Osteocyte (in vitro differentiated cells): ENCODE measurements around the gene TFAP2B. TPM values are rescaled to one million over a fixed set of nuclear protein-coding genes. Genes with fewer than 3 reads are reported as not detected.

Source experiments
- DNase-seq: peaks from one replicate; pipeline ENCODE4 v3.0.0; 2021; ENCODE audit warnings: mixed read lengths; ENCODE audit not compliant: unreplicated experiment; ENCODE audit errors: extremely low spot score
- H3K27ac Mint-ChIP-seq: one replicate; pipeline ENCODE4 v1.8.0; 2021; ENCODE audit warnings: mild to moderate bottlenecking, mixed read lengths; ENCODE audit not compliant: unreplicated experiment
- H3K27me3 Mint-ChIP-seq: one replicate; pipeline ENCODE4 v1.8.0; 2021; ENCODE audit warnings: mixed read lengths; ENCODE audit not compliant: unreplicated experiment
- H3K36me3 Mint-ChIP-seq: one replicate; pipeline ENCODE4 v1.8.0; 2021; ENCODE audit warnings: mixed read lengths; ENCODE audit not compliant: unreplicated experiment
- H3K4me1 Mint-ChIP-seq: one replicate; pipeline ENCODE4 v1.8.0; 2021; ENCODE audit warnings: mixed read lengths; ENCODE audit not compliant: unreplicated experiment
- H3K4me3 Mint-ChIP-seq: one replicate; pipeline ENCODE4 v1.8.0; 2021; ENCODE audit warnings: mild to moderate bottlenecking, moderate library complexity, mixed read lengths; ENCODE audit not compliant: unreplicated experiment
- H3K9me3 Mint-ChIP-seq: one replicate; pipeline ENCODE4 v1.8.0; 2021; ENCODE audit warnings: mixed read lengths; ENCODE audit not compliant: unreplicated experiment
- total RNA-seq: library from RNA; stranded (reverse); gene quantifications from 2 replicates; pipeline ENCODE4 v1.2.1, GENCODE V29; 2021
- TF ChIP-seq, protein P1 (sequence below): fragments of 200-600 bp; sonication (generic); IDR thresholded peaks from 2 replicates; pipeline ENCODE4 v1.5.0; 2021; ENCODE audit warnings: antibody characterized with exemption, mild to moderate bottlenecking, moderate library complexity

TFAP2B gene
- total RNA-seq, 1 donor from 2014 or later = 26.4 TPM

- Mint-ChIP-seq H3K4me1 (peaks cover 8% of the 10 kb centered on the region), H3K36me3 (peaks cover 37% of the 10 kb centered on the region), H3K4me3 (no peak overlapping the region), H3K9me3 (no peaks in the 10 kb centered on the region), H3K27me3 (no peaks in the 10 kb centered on the region), H3K27ac (no peak overlapping the region)
- no peak for DNase-seq
- TF ChIP-seq, protein P1, sequence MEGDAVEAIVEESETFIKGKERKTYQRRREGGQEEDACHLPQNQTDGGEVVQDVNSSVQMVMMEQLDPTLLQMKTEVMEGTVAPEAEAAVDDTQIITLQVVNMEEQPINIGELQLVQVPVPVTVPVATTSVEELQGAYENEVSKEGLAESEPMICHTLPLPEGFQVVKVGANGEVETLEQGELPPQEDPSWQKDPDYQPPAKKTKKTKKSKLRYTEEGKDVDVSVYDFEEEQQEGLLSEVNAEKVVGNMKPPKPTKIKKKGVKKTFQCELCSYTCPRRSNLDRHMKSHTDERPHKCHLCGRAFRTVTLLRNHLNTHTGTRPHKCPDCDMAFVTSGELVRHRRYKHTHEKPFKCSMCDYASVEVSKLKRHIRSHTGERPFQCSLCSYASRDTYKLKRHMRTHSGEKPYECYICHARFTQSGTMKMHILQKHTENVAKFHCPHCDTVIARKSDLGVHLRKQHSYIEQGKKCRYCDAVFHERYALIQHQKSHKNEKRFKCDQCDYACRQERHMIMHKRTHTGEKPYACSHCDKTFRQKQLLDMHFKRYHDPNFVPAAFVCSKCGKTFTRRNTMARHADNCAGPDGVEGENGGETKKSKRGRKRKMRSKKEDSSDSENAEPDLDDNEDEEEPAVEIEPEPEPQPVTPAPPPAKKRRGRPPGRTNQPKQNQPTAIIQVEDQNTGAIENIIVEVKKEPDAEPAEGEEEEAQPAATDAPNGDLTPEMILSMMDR = no peak
Measured at GRCh38 chr6:50834929-50835410, 16.3 kb downstream of the TFAP2B start.

GRCh38 chr6:50836231-50836630 is 17.6 kb downstream of the TFAP2B start:
- Mint-ChIP-seq H3K27ac (no peak overlapping the region), H3K9me3 (no peaks in the 10 kb centered on the region), H3K4me1 (no peaks in the 10 kb centered on the region), H3K4me3 (no peak overlapping the region), H3K36me3 (peaks cover 47% of the 10 kb centered on the region), H3K27me3 (no peaks in the 10 kb centered on the region)
- TF ChIP-seq, protein P1 = no peak
- no peak for DNase-seq

- no peak for DNase-seq
- no peaks in the 10 kb centered on the region for H3K9me3 Mint-ChIP-seq
- H3K36me3 Mint-ChIP-seq = peaks cover 46% of the 10 kb centered on the region
- H3K4me1 Mint-ChIP-seq = no peaks in the 10 kb centered on the region
- H3K27me3 Mint-ChIP-seq = no peaks in the 10 kb centered on the region
- TF ChIP-seq, protein P1 = no peak
- H3K27ac Mint-ChIP-seq = no peak overlapping the region
- H3K4me3 Mint-ChIP-seq = no peak overlapping the region
Measured at GRCh38 chr6:50837589-50838445, 19.1 kb downstream of the TFAP2B start.

DNA sequence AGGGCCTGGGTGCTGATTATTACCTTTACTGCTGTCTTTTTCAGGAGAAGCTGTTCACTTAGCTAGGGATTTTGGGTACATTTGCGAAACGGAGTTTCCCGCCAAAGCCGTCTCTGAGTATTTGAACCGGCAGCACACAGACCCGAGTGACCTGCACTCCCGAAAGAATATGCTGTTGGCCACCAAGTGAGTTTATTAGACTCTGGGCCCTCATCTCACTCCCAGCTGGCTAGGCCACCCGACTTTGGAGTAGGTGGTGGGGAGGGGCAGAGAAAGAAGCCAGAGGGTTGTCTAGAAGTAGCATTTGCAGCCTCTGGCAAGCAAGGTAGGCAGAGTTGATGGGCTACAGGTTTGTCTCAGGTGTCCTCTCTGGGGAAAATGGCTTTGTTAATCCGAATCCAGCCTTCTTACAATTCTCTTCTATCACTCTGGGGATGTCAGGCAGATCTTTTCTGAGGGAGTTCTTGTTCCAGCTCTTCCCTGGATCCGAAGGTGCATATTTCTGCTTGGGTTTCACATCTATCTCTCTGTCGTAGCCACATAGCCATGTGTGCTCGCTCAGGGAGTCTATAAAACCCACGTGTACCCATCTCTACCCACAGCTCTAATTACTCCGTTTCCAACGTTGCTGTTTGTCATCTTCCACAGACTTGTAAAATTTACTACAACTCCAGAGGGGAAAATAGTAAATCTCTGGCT is 21.6 kb downstream of the TFAP2B start:
- no peak overlapping the region for H3K27ac Mint-ChIP-seq
- TF ChIP-seq, protein P1 = no peak
- H3K36me3 Mint-ChIP-seq = peaks cover 50% of the 10 kb centered on the region
- no peaks in the 10 kb centered on the region for H3K9me3 Mint-ChIP-seq
- H3K4me1 Mint-ChIP-seq = no peaks in the 10 kb centered on the region
- H3K27me3 Mint-ChIP-seq = no peaks in the 10 kb centered on the region
- no peak for DNase-seq
- H3K4me3 Mint-ChIP-seq = no peak overlapping the region

DNA sequence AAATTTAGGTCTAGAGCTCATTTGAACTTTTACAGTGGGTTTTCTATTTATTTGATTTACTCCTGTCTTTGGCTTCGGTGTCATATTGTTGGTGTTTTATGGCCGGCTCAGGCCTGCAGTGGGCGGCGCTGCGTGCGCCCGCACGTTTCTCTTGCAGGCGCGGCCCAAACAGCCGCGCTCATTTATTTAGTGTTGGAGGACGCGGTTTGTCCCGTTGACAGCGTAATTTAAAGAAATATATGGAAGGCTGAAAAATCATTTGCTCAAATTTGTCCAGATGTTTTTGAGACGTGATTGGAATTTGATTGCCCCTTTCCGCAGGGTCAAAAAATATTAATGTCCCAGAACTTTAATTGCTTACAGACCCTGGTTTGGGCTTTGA is 22.1 kb downstream of the TFAP2B start:
- Mint-ChIP-seq H3K4me1 (no peaks in the 10 kb centered on the region), H3K9me3 (no peaks in the 10 kb centered on the region), H3K36me3 (peaks cover 52% of the 10 kb centered on the region), H3K4me3 (no peak overlapping the region), H3K27ac (no peak overlapping the region), H3K27me3 (no peaks in the 10 kb centered on the region)
- no peak for DNase-seq
- TF ChIP-seq, protein P1 = no peak
